Hepatocyte (in vitro differentiated cells): ENCODE results near the gene COQ9. TPM values are rescaled to one million over a fixed set of nuclear protein-coding genes. Genes with fewer than 3 reads are reported as not detected.
A peak's percentile ranks its signal among the peaks of the same experiment; 100 is the strongest.
"Not testable (repeated sequence)": the region's sequence is repeated elsewhere in the genome, so short reads cannot be mapped to it uniquely, and the experiment has no call there.

Experiments used
- DNase-seq: peaks from one replicate; pipeline ENCODE4 v3.0.0-alpha.2; 2016; ENCODE audit warnings: low spot score
- H2AFZ ChIP-seq: fragments of 200-600 bp; sonication (generic); 2 replicates; pipeline ENCODE4 v1.6.0; 2016; ENCODE audit warnings: antibody characterized with exemption, mild to moderate bottlenecking
- H3K27ac ChIP-seq: fragments of 200-600 bp; sonication (generic); 2 replicates; pipeline ENCODE4 v1.5.1; 2016; ENCODE audit warnings: mild to moderate bottlenecking
- H3K27me3 ChIP-seq: fragments of 200-600 bp; sonication (generic); 2 replicates; pipeline ENCODE4 v1.6.1; 2016
- H3K36me3 ChIP-seq: fragments of 200-600 bp; sonication (generic); replicated peaks from 2 replicates; pipeline ENCODE4 v1.5.1; 2016; ENCODE audit warnings: low read depth; ENCODE audit not compliant: insufficient read depth
- H3K4me1 ChIP-seq: fragments of 200-600 bp; sonication (generic); 2 replicates; pipeline ENCODE4 v1.5.1; 2016; ENCODE audit warnings: mild to moderate bottlenecking, moderate library complexity; ENCODE audit not compliant: insufficient read depth
- H3K4me2 ChIP-seq: fragments of 200-600 bp; sonication (generic); 2 replicates; pipeline ENCODE4 v1.6.0; 2016
- H3K4me3 ChIP-seq: fragments of 200-600 bp; sonication (generic); 2 replicates; pipeline ENCODE4 v1.5.1; 2016; ENCODE audit warnings: mild to moderate bottlenecking
- H3K79me2 ChIP-seq: fragments of 200-600 bp; sonication (generic); 2 replicates; pipeline ENCODE4 v1.6.0; 2017; ENCODE audit warnings: mild to moderate bottlenecking
- H3K9me2 ChIP-seq: fragments of 200-600 bp; sonication (generic); replicated peaks from 2 replicates; pipeline ENCODE4 v1.6.0; 2017; ENCODE audit warnings: mild to moderate bottlenecking; ENCODE audit not compliant: insufficient read depth
- H3K9me3 ChIP-seq: fragments of 200-600 bp; sonication (generic); 2 replicates; pipeline ENCODE4 v1.5.1; 2016; ENCODE audit warnings: low read depth, mild to moderate bottlenecking
- H4K20me1 ChIP-seq: fragments of 200-600 bp; sonication (generic); 2 replicates; pipeline ENCODE4 v1.6.0; 2016; ENCODE audit warnings: mild to moderate bottlenecking; ENCODE audit not compliant: insufficient read depth, poor library complexity, severe bottlenecking
- CTCF ChIP-seq: fragments of 200-600 bp; sonication (generic); IDR thresholded peaks from 2 replicates; pipeline ENCODE4 v1.5.1; 2016; ENCODE audit warnings: antibody characterized with exemption, mild to moderate bottlenecking; ENCODE audit not compliant: poor library complexity
- EZH2 ChIP-seq: fragments of 200-600 bp; sonication (generic); IDR thresholded peaks from 2 replicates; pipeline ENCODE4 v1.6.1; 2016; ENCODE audit warnings: antibody characterized with exemption, mild to moderate bottlenecking, borderline replicate concordance
- EZH2phosphoT487 ChIP-seq: fragments of 200-600 bp; sonication (generic); IDR thresholded peaks from one replicate; pipeline ENCODE4 v1.6.1; 2018; ENCODE audit warnings: antibody characterized with exemption, mild to moderate bottlenecking, low read depth, moderate library complexity; ENCODE audit not compliant: unreplicated experiment, severe bottlenecking
- WGBS: methylation state at CpG from one replicate; pipeline ENCODE4 v1.1.6; 2016; ENCODE audit warnings: low lambda C conversion rate; ENCODE audit errors: missing lambda C conversion rate; 5-methylcytosine and 5-hydroxymethylcytosine counted together
- polyA plus RNA-seq: library from polyadenylated mRNA; unstranded; fragments of >200 nt; fragmentation: Nextera tagmentation; extraction: Ambion mirVana; gene quantifications from 2 replicates; pipeline ENCODE4 v1.2.1, GENCODE V29; 2016
- total RNA-seq: library from RNA; depleted of rRNA; stranded (reverse); fragments of >200 nt; gene quantifications from 2 replicates; pipeline ENCODE4 v1.2.3, GENCODE V29; 2014

COQ9 gene
- total and polyA plus RNA-seq, 2 experiments from 2014 or later, result 61.9 to 81.5 TPM

- Histone ChIP-seq H4K20me1 (no peaks in the 10 kb centered on the region), H3K36me3 (peaks cover 5% of the 10 kb centered on the region), H3K9me3 (no peaks in the 10 kb centered on the region), H3K27ac (peak overlapping the region; percentile 62), H3K4me3 (no peak overlapping the region), H3K4me2 (no peak overlapping the region), H3K79me2 (no peaks in the 10 kb centered on the region), H3K4me1 (no peaks in the 10 kb centered on the region), H2AFZ (no peak overlapping the region), H3K27me3 (no peaks in the 10 kb centered on the region), H3K9me2 (no peaks in the 10 kb centered on the region)
- no peak for DNase-seq
- 88% methylated on average over 2 of the region's 2 CpGs for WGBS
- no peak for TF ChIP-seq CTCF
- no peak for TF ChIP-seq EZH2
- no peak for TF ChIP-seq EZH2phosphoT487
These were observed 14.8 kb upstream of the COQ9 start for GRCh38 chr16:57432505-57432904.

GRCh38 chr16:57432989-57433388 is 14.3 kb upstream of the COQ9 start:
- WGBS, result 97% methylated on average over 3 of the region's 3 CpGs
- H3K4me2 ChIP-seq, result no peak overlapping the region
- peak overlapping the region; percentile 62 for H3K27ac ChIP-seq
- no peaks in the 10 kb centered on the region for H3K9me3 ChIP-seq
- H4K20me1 ChIP-seq, result no peaks in the 10 kb centered on the region
- H3K79me2 ChIP-seq, result no peaks in the 10 kb centered on the region
- H3K27me3 ChIP-seq, result no peaks in the 10 kb centered on the region
- no peaks in the 10 kb centered on the region for H3K9me2 ChIP-seq
- DNase-seq, result no peak
- H3K36me3 ChIP-seq, result peaks cover 5% of the 10 kb centered on the region
- no peaks in the 10 kb centered on the region for H3K4me1 ChIP-seq
- no peak overlapping the region for H2AFZ ChIP-seq
- no peak overlapping the region for H3K4me3 ChIP-seq
- TF ChIP-seq EZH2 (no peak), EZH2phosphoT487 (no peak), CTCF (no peak)

GRCh38 chr16:57434003-57434402 is 13.3 kb upstream of the COQ9 start:
- H3K27me3 ChIP-seq, result no peaks in the 10 kb centered on the region
- peaks cover 5% of the 10 kb centered on the region for H3K36me3 ChIP-seq
- no peak for DNase-seq
- no peaks in the 10 kb centered on the region for H3K79me2 ChIP-seq
- H3K27ac ChIP-seq, result no peak overlapping the region
- H3K9me2 ChIP-seq, result no peaks in the 10 kb centered on the region
- H4K20me1 ChIP-seq, result no peaks in the 10 kb centered on the region
- H2AFZ ChIP-seq, result no peak overlapping the region
- no peak for TF ChIP-seq EZH2phosphoT487
- TF ChIP-seq CTCF, result no peak
- H3K4me1 ChIP-seq, result no peaks in the 10 kb centered on the region
- H3K4me2 ChIP-seq, result no peak overlapping the region
- no peaks in the 10 kb centered on the region for H3K9me3 ChIP-seq
- 94% methylated on average over 2 of the region's 2 CpGs for WGBS
- H3K4me3 ChIP-seq, result no peak overlapping the region

GRCh38 chr16:57435838-57436237 is 11.4 kb upstream of the COQ9 start:
- 91% methylated on average over 1 of the region's 1 CpG for WGBS
- no peak for DNase-seq
- no peaks in the 10 kb centered on the region for H3K9me3 ChIP-seq

GRCh38 chr16:57439947-57440346 is 7.3 kb upstream of the COQ9 start:
- not testable (repeated sequence) for H2AFZ ChIP-seq, H3K4me1 ChIP-seq, H3K4me2 ChIP-seq, H4K20me1 ChIP-seq, H3K36me3 ChIP-seq, H3K9me2 ChIP-seq, H3K27ac ChIP-seq, H3K4me3 ChIP-seq, DNase-seq, H3K9me3 ChIP-seq, H3K27me3 ChIP-seq
- WGBS, result 91% methylated on average over 8 of the region's 8 CpGs
- peaks cover 39% of the 10 kb centered on the region for H3K79me2 ChIP-seq

More at GRCh38 chr16:57435838-57436237, 11.4 kb upstream of the COQ9 start:
- no peak for TF ChIP-seq EZH2
- no peak for TF ChIP-seq CTCF
- TF ChIP-seq EZH2phosphoT487, result no peak
- Histone ChIP-seq H3K27ac (no peak overlapping the region), H2AFZ (no peak overlapping the region), H3K79me2 (peaks cover 3% of the 10 kb centered on the region), H3K36me3 (peaks cover 5% of the 10 kb centered on the region), H4K20me1 (no peaks in the 10 kb centered on the region), H3K4me2 (no peak overlapping the region), H3K27me3 (no peaks in the 10 kb centered on the region), H3K4me1 (no peaks in the 10 kb centered on the region), H3K9me2 (no peaks in the 10 kb centered on the region), H3K4me3 (no peak overlapping the region)
